Measurements from ENCODE around the gene KLF5. TPM values are rescaled to one million over a fixed set of nuclear protein-coding genes. Genes with fewer than 3 reads are reported as not detected.
"Not testable (repeated sequence)": the region's sequence is repeated elsewhere in the genome, so short reads cannot be mapped to it uniquely, and the experiment has no call there.

KLF5 gene
- total and polyA plus RNA-seq, 12 donors = 2.0 to 10.3 (median 4.6) TPM

DNA sequence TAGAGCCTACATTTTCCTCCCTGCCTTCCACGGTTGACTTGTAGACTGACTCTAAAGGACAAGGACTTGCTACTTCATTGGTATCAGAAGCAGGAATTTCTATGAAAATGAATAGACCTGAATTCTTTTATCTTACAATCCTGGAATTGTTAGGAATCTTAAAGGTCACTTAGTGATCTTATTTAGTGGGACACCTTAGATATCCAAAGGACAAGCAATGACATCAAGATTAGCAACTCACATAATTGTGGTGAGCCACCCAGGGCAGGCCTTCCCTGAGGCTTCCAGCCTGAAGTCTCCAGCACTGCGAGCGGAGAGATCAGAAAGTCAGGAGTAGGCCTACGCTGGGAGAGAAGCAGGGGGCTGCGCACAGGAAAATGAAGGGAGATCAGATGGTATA is 37.8 kb downstream of the KLF5 start:
- intact Hi-C loops (cut with DNase I) = no loop called here
- 67 to 76% (median 70%) methylated on average over 5 of the region's 5 CpGs for WGBS, 4 donors
- no peak for DNase-seq

DNA sequence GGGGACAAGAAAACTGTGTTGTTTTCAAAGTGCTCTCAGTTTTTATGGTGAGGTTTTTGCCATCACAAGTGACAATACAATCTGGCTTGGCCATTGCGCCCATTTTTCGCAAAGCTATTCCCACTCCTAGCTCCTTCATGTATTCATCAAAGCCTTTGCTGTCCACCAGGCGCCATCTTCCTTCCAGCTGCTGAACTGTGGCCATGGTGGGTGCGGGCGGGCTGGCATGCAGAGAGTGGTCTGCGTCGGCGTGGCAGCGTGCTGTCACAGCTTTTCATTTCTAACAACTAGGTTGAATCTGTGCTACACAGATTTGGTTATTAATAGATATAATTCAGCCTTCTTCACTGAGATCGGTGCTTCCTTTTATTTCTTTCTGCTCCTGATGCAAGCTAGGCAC is 42.0 kb downstream of the KLF5 start:
- H3K9me3 ChIP-seq (replicated peaks in 1 of 3); intact Hi-C loops (cut with DNase I); H3K4me3 ChIP-seq; DNase-seq; H3K27ac ChIP-seq; H3K4me1 ChIP-seq (replicated peaks in 1 of 2); H3K27me3 ChIP-seq; H3K36me3 ChIP-seq (replicated peaks in 1 of 2): not testable (repeated sequence)
- 91 to 95% (median 93%) methylated on average over 10 of the region's 10 CpGs for WGBS, 4 donors

More for the DNA sequence above, 37.8 kb downstream of the KLF5 start:
- Histone ChIP-seq H3K36me3 (replicated peaks in 1 of 2) (no peaks in the 10 kb centered on the region), H3K9me3 (replicated peaks in 1 of 3) (no peaks in the 10 kb centered on the region), H3K27ac (no peak overlapping the region), H3K4me1 (replicated peaks in 1 of 2) (no peaks in the 10 kb centered on the region), H3K27me3 (no peaks in the 10 kb centered on the region), H3K4me3 (no peak overlapping the region)
- TF ChIP-seq POLR2A (IDR thresholded peaks at IDR 0.05) = no peak
- TF ChIP-seq, protein P1, sequence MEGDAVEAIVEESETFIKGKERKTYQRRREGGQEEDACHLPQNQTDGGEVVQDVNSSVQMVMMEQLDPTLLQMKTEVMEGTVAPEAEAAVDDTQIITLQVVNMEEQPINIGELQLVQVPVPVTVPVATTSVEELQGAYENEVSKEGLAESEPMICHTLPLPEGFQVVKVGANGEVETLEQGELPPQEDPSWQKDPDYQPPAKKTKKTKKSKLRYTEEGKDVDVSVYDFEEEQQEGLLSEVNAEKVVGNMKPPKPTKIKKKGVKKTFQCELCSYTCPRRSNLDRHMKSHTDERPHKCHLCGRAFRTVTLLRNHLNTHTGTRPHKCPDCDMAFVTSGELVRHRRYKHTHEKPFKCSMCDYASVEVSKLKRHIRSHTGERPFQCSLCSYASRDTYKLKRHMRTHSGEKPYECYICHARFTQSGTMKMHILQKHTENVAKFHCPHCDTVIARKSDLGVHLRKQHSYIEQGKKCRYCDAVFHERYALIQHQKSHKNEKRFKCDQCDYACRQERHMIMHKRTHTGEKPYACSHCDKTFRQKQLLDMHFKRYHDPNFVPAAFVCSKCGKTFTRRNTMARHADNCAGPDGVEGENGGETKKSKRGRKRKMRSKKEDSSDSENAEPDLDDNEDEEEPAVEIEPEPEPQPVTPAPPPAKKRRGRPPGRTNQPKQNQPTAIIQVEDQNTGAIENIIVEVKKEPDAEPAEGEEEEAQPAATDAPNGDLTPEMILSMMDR (IDR thresholded peaks at IDR 0.05) = no peak

DNA sequence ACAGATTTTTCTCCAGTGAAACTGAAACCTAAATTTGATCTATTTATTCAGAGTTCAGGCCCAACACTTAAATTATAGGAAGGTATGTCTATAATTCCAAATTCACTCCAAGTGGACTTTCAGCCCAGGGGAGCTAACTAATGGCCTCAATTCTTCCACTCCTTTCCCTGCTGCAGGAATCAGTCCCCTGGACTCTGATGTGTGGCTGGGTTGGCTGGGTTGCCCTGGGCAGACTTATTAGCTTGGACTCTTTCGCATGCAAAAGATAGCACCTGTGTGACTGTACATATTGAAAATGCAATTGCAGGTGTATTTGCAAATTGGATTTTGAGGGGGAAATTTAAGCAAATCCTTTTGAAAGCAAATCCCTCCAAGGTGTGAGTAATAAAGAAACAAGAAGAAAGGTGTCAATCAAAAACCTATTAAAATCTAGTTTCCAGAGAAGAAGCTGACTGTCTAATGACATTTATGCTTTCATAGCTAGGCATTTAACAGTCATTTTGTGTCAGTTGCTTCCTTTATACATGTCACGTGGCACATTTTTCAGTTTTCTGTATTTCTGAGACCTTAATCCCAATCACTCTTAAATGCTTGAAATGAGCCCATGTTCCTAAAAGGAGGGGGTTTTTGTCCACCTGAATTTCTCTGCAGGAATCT is 42.7 kb downstream of the KLF5 start:
- no peaks in the 10 kb centered on the region for H3K27me3 ChIP-seq
- H3K4me3 ChIP-seq = no peak overlapping the region
- H3K4me1 ChIP-seq (replicated peaks in 1 of 2) = no peaks in the 10 kb centered on the region
- H3K9me3 ChIP-seq (replicated peaks in 1 of 3) = no peaks in the 10 kb centered on the region
- TF ChIP-seq, protein P1 (IDR thresholded peaks at IDR 0.05) = no peak
- intact Hi-C loops (cut with DNase I) = no loop called here
- DNase-seq = no peak
- 81 to 87% (median 85%) methylated on average over 2 of the region's 2 CpGs for WGBS, 4 donors
- H3K36me3 ChIP-seq (replicated peaks in 1 of 2) = no peaks in the 10 kb centered on the region
- no peak overlapping the region for H3K27ac ChIP-seq

DNA sequence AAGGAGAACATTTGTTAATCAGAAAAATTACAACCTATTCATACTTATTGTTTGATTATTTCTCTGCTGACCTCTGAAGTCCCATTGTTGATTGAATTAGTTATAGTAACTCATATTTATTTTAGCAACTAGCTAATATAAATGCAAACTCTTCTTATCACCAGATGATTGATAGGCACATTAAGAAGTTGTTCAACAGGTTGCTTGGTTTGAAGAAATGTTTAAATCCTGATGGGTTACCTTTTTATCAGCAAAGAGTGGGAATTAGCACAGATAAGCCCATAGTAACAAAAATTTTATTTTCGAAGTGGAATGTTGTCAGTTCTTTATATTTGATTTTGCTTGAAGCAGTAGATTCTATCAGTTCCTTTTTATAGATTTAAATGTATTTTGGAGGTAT is 44.4 kb downstream of the KLF5 start:
- no peaks in the 10 kb centered on the region for H3K9me3 ChIP-seq (replicated peaks in 1 of 3)
- TF ChIP-seq POLR2A (IDR thresholded peaks at IDR 0.05) = no peak
- TF ChIP-seq, protein P1 (IDR thresholded peaks at IDR 0.05) = no peak
- no peaks in the 10 kb centered on the region for H3K27me3 ChIP-seq
- intact Hi-C loops (cut with DNase I) = no loop called here
- no peaks in the 10 kb centered on the region for H3K4me1 ChIP-seq (replicated peaks in 1 of 2)
- DNase-seq = no peak
- 66 to 82% (median 75%) methylated on average over 1 of the region's 1 CpG for WGBS, 4 donors
- no peaks in the 10 kb centered on the region for H3K36me3 ChIP-seq (replicated peaks in 1 of 2)
- H3K27ac ChIP-seq = no peak overlapping the region
- no peak overlapping the region for H3K4me3 ChIP-seq

DNA sequence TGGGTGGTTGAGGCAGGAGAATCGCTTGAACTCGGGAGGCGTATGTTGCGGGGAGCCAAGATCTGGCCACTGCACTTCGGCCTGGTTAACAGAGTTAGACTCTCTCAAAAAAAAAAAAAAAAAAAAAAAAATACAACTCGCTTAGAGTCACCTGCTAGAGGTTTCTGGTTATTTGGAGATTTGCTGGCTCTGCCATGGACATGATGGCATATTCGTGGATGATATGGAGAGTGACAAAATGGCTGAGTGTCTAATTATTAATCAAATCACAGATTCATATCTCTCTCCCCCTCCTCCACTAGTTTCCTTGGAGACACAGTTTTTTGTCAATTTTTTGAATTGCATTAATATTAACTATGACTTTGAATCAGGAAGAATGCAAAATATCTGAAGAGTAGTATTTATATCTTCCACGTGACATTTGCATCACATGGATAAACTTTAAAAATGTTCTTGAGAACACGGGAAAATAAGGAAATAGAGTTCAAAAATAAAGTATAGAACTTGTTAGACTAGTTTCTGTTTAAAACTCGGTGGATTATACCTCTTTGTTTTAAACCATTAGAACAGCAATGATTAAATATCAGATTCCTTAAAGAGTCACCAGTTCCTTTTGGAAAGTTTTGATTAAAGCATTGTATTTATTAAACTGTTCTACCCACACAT is 47.8 kb downstream of the KLF5 start:
- no peaks in the 10 kb centered on the region for H3K9me3 ChIP-seq (replicated peaks in 1 of 3)
- H3K27me3 ChIP-seq = no peaks in the 10 kb centered on the region
- H3K4me1 ChIP-seq (replicated peaks in 1 of 2) = no peaks in the 10 kb centered on the region
- intact Hi-C loops (cut with DNase I) = no loop called here
- no peak for DNase-seq
- 80 to 88% (median 82%) methylated on average over 10 of the region's 10 CpGs for WGBS, 4 donors
- H3K27ac ChIP-seq = no peak overlapping the region
- TF ChIP-seq POLR2A (IDR thresholded peaks at IDR 0.05) = no peak
- TF ChIP-seq, protein P1 (IDR thresholded peaks at IDR 0.05) = no peak
- H3K4me3 ChIP-seq = no peak overlapping the region
- H3K36me3 ChIP-seq (replicated peaks in 1 of 2) = no peaks in the 10 kb centered on the region

Measured in adrenal gland (tissue), 12 donors.